WTC11 (cell line): ENCODE results near the gene PRR32. TPM values are rescaled to one million over a fixed set of nuclear protein-coding genes. Genes with fewer than 3 reads are reported as not detected.

ENCODE experiments used
- ATAC-seq: fragments of 200-7000 bp; cut with Tn5 transposase; 2 replicates; pipeline ENCODE4 v1.10.0; 2021; ENCODE audit warnings: mild to moderate bottlenecking, moderate library complexity
- CTCF ChIA-PET: fragments of 300-600 bp; sonication (Branson Sonifier 250); formaldehyde crosslinking; loops from one replicate; lab custom pipeline; 2021; ENCODE audit warnings: antibody characterized with exemption; lab: Charles Lee
- POLR2A ChIA-PET: fragments of 350-600 bp; sonication (Branson Sonifier 250); formaldehyde crosslinking; loops from one replicate; lab custom pipeline; 2021; ENCODE audit warnings: antibody characterized with exemption; lab: Charles Lee
- DNase-seq: peaks from one replicate; pipeline ENCODE4 v3.0.0; 2021; ENCODE audit warnings: low spot score
- H3K27ac Mint-ChIP-seq: 2 replicates; pipeline ENCODE4 v1.8.0; 2021; ENCODE audit warnings: mixed read lengths
- H3K27me3 Mint-ChIP-seq: 2 replicates; pipeline ENCODE4 v1.8.0; 2021; ENCODE audit warnings: low read depth, mild to moderate bottlenecking, moderate library complexity, mixed read lengths
- H3K36me3 Mint-ChIP-seq: 2 replicates; pipeline ENCODE4 v1.8.0; 2021; ENCODE audit warnings: mixed read lengths
- H3K4me1 Mint-ChIP-seq: 2 replicates; pipeline ENCODE4 v1.8.0; 2022; ENCODE audit warnings: mixed read lengths
- H3K4me3 Mint-ChIP-seq: 2 replicates; pipeline ENCODE4 v1.8.0; 2021; ENCODE audit warnings: mild to moderate bottlenecking, moderate library complexity, mixed read lengths
- H3K9me3 Mint-ChIP-seq: 2 replicates; pipeline ENCODE4 v1.8.0; 2021; ENCODE audit warnings: mixed read lengths
- FOXK1 ChIP-seq: sonication (generic); formaldehyde crosslinking; IDR thresholded peaks from 2 replicates; pipeline ENCODE4 v1.8.0; 2022; ENCODE audit warnings: mild to moderate bottlenecking, moderate library complexity, missing genetic modification reagents
- FOXP1 ChIP-seq: sonication (generic); formaldehyde crosslinking; IDR thresholded peaks from 2 replicates; pipeline ENCODE4 v1.8.0; 2022; ENCODE audit warnings: missing genetic modification reagents, mild to moderate bottlenecking, moderate library complexity, borderline replicate concordance
- NFYB ChIP-seq: sonication (generic); formaldehyde crosslinking; conservative IDR thresholded peaks from 2 replicates; pipeline ENCODE4 v1.8.0; 2022; ENCODE audit warnings: low read depth, missing genetic modification reagents
- SMAD3 ChIP-seq: sonication (generic); formaldehyde crosslinking; IDR thresholded peaks from 2 replicates; pipeline ENCODE4 v1.8.0; 2022; ENCODE audit warnings: missing genetic modification reagents, mild to moderate bottlenecking, borderline replicate concordance
- ZNF317 ChIP-seq: sonication (generic); formaldehyde crosslinking; IDR thresholded peaks from 2 replicates; pipeline ENCODE4 v1.8.1; 2023; ENCODE audit warnings: low read depth, mild to moderate bottlenecking, moderate library complexity, missing genetic modification reagents, borderline replicate concordance
- ZNF671 ChIP-seq: fragments of 250-450 bp; sonication (Bioruptor Pico); IDR thresholded peaks from 2 replicates; pipeline ENCODE4 v1.8.0; 2021; ENCODE audit warnings: mild to moderate bottlenecking
- total RNA-seq: library from RNA; stranded (reverse); gene quantifications from 3 replicates; pipeline ENCODE4 v1.2.3, GENCODE V29; 2021
- TF ChIP-seq, protein P1 (sequence below): sonication (generic); formaldehyde crosslinking; IDR thresholded peaks from 2 replicates; pipeline ENCODE4 v1.8.0; 2022; ENCODE audit warnings: missing genetic modification reagents
- TF ChIP-seq, protein P2 (sequence below): sonication (generic); formaldehyde crosslinking; IDR thresholded peaks from 2 replicates; pipeline ENCODE4 v1.8.0; 2023; ENCODE audit warnings: missing genetic modification reagents
- TF ChIP-seq, protein P3 (sequence below): sonication (generic); formaldehyde crosslinking; IDR thresholded peaks from 2 replicates; pipeline ENCODE4 v1.8.1; 2023; ENCODE audit warnings: mild to moderate bottlenecking, missing genetic modification reagents, borderline replicate concordance
- TF ChIP-seq, protein P4 (sequence below): sonication (generic); formaldehyde crosslinking; IDR thresholded peaks from 2 replicates; pipeline ENCODE4 v1.8.0; 2022; ENCODE audit warnings: mild to moderate bottlenecking, missing genetic modification reagents
- TF ChIP-seq, protein P5 (sequence below): sonication (generic); formaldehyde crosslinking; IDR thresholded peaks from 2 replicates; pipeline ENCODE4 v1.8.0; 2022; ENCODE audit warnings: mild to moderate bottlenecking, missing genetic modification reagents
- TF ChIP-seq, protein P6 (sequence below): sonication (generic); formaldehyde crosslinking; IDR thresholded peaks from 2 replicates; pipeline ENCODE4 v1.8.1; 2023; ENCODE audit warnings: mild to moderate bottlenecking, missing genetic modification reagents

Gene PRR32
- total RNA-seq, 1 experiment from 2014 or later = not detected

DNA sequence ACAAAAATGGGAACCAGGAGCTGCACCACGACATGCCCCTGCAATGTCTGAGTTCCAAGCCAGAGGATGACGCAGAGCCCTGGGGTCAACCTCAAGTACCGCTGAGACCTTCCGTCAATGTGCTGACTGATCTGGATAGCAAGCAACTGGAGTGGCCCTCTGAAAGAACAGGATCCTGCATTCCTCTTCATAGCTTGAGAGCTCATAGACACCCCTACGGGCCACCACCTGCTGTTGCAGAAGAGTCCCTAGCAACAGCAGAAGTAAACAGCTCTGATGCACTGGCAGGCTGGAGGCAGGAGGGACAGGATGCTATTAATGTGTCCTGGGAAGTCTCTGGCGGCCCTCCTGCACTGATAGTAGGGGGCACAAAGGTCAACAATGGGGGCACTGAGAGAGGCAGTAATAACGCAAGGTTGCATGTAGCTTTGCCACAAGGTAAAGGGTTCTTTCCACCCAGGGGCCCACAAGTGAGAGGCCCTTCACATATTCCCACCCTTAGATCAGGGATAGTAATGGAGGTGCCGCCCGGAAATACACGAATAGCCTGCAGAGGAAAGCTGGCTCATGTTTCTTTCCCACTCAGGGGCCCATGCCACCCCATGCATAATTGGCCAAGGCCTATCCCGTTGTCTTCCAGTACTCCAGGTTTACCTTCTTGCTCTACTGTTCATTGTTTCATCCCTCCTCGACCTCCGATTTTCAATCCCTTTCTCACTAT is 1.3 kb downstream of the PRR32 start:
- Mint-ChIP-seq H3K9me3 (no peaks in the 10 kb centered on the region), H3K4me3 (no peak overlapping the region), H3K36me3 (no peaks in the 10 kb centered on the region), H3K27ac (no peak overlapping the region), H3K4me1 (peaks cover 6% of the 10 kb centered on the region), H3K27me3 (no peaks in the 10 kb centered on the region)
- DNase-seq (peak; percentile 18), ATAC-seq (peak; percentile 90)
- ChIA-PET CTCF (no interaction called here), POLR2A (no interaction called here)
- TF ChIP-seq ZNF671 (CRISPR knock-in tag) (no peak), FOXK1 (CRISPR knock-in tag) (no peak), ZNF317 (no peak)
- TF ChIP-seq, protein P1, sequence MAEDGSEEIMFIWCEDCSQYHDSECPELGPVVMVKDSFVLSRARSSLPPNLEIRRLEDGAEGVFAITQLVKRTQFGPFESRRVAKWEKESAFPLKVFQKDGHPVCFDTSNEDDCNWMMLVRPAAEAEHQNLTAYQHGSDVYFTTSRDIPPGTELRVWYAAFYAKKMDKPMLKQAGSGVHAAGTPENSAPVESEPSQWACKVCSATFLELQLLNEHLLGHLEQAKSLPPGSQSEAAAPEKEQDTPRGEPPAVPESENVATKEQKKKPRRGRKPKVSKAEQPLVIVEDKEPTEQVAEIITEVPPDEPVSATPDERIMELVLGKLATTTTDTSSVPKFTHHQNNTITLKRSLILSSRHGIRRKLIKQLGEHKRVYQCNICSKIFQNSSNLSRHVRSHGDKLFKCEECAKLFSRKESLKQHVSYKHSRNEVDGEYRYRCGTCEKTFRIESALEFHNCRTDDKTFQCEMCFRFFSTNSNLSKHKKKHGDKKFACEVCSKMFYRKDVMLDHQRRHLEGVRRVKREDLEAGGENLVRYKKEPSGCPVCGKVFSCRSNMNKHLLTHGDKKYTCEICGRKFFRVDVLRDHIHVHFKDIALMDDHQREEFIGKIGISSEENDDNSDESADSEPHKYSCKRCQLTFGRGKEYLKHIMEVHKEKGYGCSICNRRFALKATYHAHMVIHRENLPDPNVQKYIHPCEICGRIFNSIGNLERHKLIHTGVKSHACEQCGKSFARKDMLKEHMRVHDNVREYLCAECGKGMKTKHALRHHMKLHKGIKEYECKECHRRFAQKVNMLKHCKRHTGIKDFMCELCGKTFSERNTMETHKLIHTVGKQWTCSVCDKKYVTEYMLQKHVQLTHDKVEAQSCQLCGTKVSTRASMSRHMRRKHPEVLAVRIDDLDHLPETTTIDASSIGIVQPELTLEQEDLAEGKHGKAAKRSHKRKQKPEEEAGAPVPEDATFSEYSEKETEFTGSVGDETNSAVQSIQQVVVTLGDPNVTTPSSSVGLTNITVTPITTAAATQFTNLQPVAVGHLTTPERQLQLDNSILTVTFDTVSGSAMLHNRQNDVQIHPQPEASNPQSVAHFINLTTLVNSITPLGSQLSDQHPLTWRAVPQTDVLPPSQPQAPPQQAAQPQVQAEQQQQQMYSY (CRISPR knock-in tag) = no peak
- TF ChIP-seq, protein P2, sequence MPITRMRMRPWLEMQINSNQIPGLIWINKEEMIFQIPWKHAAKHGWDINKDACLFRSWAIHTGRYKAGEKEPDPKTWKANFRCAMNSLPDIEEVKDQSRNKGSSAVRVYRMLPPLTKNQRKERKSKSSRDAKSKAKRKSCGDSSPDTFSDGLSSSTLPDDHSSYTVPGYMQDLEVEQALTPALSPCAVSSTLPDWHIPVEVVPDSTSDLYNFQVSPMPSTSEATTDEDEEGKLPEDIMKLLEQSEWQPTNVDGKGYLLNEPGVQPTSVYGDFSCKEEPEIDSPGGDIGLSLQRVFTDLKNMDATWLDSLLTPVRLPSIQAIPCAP = no peak
- TF ChIP-seq, protein P3, sequence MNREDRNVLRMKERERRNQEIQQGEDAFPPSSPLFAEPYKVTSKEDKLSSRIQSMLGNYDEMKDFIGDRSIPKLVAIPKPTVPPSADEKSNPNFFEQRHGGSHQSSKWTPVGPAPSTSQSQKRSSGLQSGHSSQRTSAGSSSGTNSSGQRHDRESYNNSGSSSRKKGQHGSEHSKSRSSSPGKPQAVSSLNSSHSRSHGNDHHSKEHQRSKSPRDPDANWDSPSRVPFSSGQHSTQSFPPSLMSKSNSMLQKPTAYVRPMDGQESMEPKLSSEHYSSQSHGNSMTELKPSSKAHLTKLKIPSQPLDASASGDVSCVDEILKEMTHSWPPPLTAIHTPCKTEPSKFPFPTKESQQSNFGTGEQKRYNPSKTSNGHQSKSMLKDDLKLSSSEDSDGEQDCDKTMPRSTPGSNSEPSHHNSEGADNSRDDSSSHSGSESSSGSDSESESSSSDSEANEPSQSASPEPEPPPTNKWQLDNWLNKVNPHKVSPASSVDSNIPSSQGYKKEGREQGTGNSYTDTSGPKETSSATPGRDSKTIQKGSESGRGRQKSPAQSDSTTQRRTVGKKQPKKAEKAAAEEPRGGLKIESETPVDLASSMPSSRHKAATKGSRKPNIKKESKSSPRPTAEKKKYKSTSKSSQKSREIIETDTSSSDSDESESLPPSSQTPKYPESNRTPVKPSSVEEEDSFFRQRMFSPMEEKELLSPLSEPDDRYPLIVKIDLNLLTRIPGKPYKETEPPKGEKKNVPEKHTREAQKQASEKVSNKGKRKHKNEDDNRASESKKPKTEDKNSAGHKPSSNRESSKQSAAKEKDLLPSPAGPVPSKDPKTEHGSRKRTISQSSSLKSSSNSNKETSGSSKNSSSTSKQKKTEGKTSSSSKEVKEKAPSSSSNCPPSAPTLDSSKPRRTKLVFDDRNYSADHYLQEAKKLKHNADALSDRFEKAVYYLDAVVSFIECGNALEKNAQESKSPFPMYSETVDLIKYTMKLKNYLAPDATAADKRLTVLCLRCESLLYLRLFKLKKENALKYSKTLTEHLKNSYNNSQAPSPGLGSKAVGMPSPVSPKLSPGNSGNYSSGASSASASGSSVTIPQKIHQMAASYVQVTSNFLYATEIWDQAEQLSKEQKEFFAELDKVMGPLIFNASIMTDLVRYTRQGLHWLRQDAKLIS = no peak
- TF ChIP-seq, protein P4, sequence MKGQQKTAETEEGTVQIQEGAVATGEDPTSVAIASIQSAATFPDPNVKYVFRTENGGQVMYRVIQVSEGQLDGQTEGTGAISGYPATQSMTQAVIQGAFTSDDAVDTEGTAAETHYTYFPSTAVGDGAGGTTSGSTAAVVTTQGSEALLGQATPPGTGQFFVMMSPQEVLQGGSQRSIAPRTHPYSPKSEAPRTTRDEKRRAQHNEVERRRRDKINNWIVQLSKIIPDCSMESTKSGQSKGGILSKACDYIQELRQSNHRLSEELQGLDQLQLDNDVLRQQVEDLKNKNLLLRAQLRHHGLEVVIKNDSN = no peak

DNA sequence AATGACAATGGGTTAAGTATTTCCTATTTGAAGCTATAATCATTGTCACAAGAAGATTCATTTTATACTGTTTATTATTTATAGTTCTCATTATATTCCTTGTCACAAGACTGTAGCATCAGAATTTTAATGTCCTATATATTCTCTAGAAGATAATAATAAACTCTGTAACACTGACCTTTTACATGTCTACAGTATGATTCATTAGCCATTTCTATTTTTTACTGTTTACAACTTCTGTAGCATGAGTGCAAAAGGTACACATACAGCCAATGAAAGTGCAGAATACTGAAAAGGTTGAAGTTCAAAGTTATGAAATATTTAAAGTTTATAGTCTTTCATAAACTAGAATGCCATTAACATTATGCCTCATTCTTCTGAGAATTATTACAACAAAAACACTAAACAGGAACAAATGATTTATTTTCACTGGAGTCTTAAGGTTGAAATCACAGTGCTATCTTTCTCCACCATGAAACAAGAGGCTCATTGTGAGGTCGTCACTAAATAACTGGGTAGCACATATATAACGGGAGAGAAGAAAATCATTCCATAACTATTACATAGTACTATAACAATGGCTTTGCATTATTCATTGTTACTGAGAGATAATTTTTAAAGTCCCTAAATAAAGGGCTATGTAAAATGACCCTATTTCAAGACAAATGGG is 4.9 kb downstream of the PRR32 start:
- CTCF ChIA-PET = no interaction called here
- DNase-seq (no peak), ATAC-seq (no peak)
- Mint-ChIP-seq H3K9me3 (no peaks in the 10 kb centered on the region), H3K27me3 (no peaks in the 10 kb centered on the region), H3K4me3 (no peak overlapping the region), H3K4me1 (peaks cover 6% of the 10 kb centered on the region), H3K36me3 (no peaks in the 10 kb centered on the region), H3K27ac (no peak overlapping the region)
- POLR2A ChIA-PET = no interaction called here
- TF ChIP-seq, protein P5, sequence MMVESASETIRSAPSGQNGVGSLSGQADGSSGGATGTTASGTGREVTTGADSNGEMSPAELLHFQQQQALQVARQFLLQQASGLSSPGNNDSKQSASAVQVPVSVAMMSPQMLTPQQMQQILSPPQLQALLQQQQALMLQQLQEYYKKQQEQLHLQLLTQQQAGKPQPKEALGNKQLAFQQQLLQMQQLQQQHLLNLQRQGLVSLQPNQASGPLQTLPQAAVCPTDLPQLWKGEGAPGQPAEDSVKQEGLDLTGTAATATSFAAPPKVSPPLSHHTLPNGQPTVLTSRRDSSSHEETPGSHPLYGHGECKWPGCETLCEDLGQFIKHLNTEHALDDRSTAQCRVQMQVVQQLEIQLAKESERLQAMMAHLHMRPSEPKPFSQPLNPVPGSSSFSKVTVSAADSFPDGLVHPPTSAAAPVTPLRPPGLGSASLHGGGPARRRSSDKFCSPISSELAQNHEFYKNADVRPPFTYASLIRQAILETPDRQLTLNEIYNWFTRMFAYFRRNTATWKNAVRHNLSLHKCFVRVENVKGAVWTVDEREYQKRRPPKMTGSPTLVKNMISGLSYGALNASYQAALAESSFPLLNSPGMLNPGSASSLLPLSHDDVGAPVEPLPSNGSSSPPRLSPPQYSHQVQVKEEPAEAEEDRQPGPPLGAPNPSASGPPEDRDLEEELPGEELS (CRISPR knock-in tag) = no peak
- TF ChIP-seq, protein P6, sequence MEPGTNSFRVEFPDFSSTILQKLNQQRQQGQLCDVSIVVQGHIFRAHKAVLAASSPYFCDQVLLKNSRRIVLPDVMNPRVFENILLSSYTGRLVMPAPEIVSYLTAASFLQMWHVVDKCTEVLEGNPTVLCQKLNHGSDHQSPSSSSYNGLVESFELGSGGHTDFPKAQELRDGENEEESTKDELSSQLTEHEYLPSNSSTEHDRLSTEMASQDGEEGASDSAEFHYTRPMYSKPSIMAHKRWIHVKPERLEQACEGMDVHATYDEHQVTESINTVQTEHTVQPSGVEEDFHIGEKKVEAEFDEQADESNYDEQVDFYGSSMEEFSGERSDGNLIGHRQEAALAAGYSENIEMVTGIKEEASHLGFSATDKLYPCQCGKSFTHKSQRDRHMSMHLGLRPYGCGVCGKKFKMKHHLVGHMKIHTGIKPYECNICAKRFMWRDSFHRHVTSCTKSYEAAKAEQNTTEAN = no peak
- TF ChIP-seq, protein P4 = no peak
- TF ChIP-seq FOXP1 (no peak), SMAD3 (no peak), NFYB (CRISPR knock-in tag) (no peak)
